HUES64 (cell line): Measurements from ENCODE around the gene CRISP3.
"Not testable (repeated sequence)": the region's sequence is repeated elsewhere in the genome, so short reads cannot be mapped to it uniquely, and the experiment has no call there.

Source experiments
- H3K27ac ChIP-seq: 2 replicates; pipeline ENCODE4 v1.7.0; 2013; ENCODE audit warnings: low read depth, low read length, inconsistent platforms
- H3K27me3 ChIP-seq: 2 replicates; pipeline ENCODE4 v1.6.1; 2013; ENCODE audit warnings: mild to moderate bottlenecking, low read length; ENCODE audit not compliant: insufficient read depth
- H3K36me3 ChIP-seq: 2 replicates; pipeline ENCODE4 v1.6.1; 2013; ENCODE audit warnings: mild to moderate bottlenecking, low read length; ENCODE audit not compliant: insufficient read depth
- H3K4me1 ChIP-seq: 2 replicates; pipeline ENCODE4 v1.6.1; 2013; ENCODE audit warnings: mild to moderate bottlenecking, low read length, moderate library complexity; ENCODE audit not compliant: insufficient read depth
- H3K4me3 ChIP-seq: 2 replicates; pipeline ENCODE4 v1.5.1; 2013; ENCODE audit warnings: mild to moderate bottlenecking, low read length, moderate library complexity
- H3K9ac ChIP-seq: 2 replicates; pipeline ENCODE4 v1.6.1; 2013; ENCODE audit warnings: mild to moderate bottlenecking, low read depth, low read length
- H3K9me3 ChIP-seq: 2 replicates; pipeline ENCODE4 v1.6.1; 2013; ENCODE audit warnings: low read depth, low read length; ENCODE audit not compliant: insufficient read depth
- WGBS: fragments of 150-250, 120-280 bp; methylation state at CpG from one replicate; pipeline ENCODE4 v1.1.7; 2013; ENCODE audit warnings: missing lambda C conversion rate; 5-methylcytosine and 5-hydroxymethylcytosine counted together

The CRISP3 gene

GRCh38 chr6:49739423-49739822 lies 4.8 kb downstream of the CRISP3 start:
- no peak overlapping the region for H3K4me3 ChIP-seq
- no peaks in the 10 kb centered on the region for H3K27me3 ChIP-seq
- H3K27ac ChIP-seq, result no peak overlapping the region
- WGBS, result no CpG with 5 or more reads among the region's 2 CpGs
- no peak overlapping the region for H3K9ac ChIP-seq
- H3K9me3 ChIP-seq, result no peaks in the 10 kb centered on the region
- no peaks in the 10 kb centered on the region for H3K36me3 ChIP-seq
- H3K4me1 ChIP-seq, result no peaks in the 10 kb centered on the region

GRCh38 chr6:49736017-49736508 lies 8.1 kb downstream of the CRISP3 start:
- Histone ChIP-seq H3K27ac (no peak overlapping the region), H3K9ac (no peak overlapping the region), H3K4me3 (no peak overlapping the region), H3K27me3 (no peaks in the 10 kb centered on the region), H3K4me1 (no peaks in the 10 kb centered on the region), H3K36me3 (no peaks in the 10 kb centered on the region), H3K9me3 (no peaks in the 10 kb centered on the region)
- 100% methylated on average over 3 of the region's 4 CpGs for WGBS

GRCh38 chr6:49733680-49734079 lies 10.5 kb downstream of the CRISP3 start:
- Histone ChIP-seq H3K4me3 (no peak overlapping the region), H3K9ac (no peak overlapping the region), H3K27me3 (no peaks in the 10 kb centered on the region), H3K4me1 (no peaks in the 10 kb centered on the region), H3K9me3 (no peaks in the 10 kb centered on the region), H3K27ac (no peak overlapping the region), H3K36me3 (no peaks in the 10 kb centered on the region)
- WGBS, result 82% methylated on average over 2 of the region's 2 CpGs

- WGBS, result 100% methylated on average over 1 of the region's 3 CpGs
Observed at GRCh38 chr6:49732781-49733180, 11.4 kb downstream of the CRISP3 start.

GRCh38 chr6:49730251-49730650 lies 13.9 kb downstream of the CRISP3 start:
- no peak overlapping the region for H3K9ac ChIP-seq
- no peak overlapping the region for H3K4me3 ChIP-seq
- H3K27me3 ChIP-seq, result no peaks in the 10 kb centered on the region
- H3K27ac ChIP-seq, result no peak overlapping the region
- H3K36me3 ChIP-seq, result no peaks in the 10 kb centered on the region
- H3K4me1 ChIP-seq, result no peaks in the 10 kb centered on the region
- H3K9me3 ChIP-seq, result no peaks in the 10 kb centered on the region

More at GRCh38 chr6:49732781-49733180, 11.4 kb downstream of the CRISP3 start:
- Histone ChIP-seq H3K4me1 (no peaks in the 10 kb centered on the region), H3K36me3 (no peaks in the 10 kb centered on the region), H3K4me3 (no peak overlapping the region), H3K9me3 (no peaks in the 10 kb centered on the region), H3K27ac (no peak overlapping the region), H3K9ac (no peak overlapping the region), H3K27me3 (no peaks in the 10 kb centered on the region)

GRCh38 chr6:49723917-49724316 lies 20.3 kb downstream of the CRISP3 start:
- not testable (repeated sequence) for H3K36me3 ChIP-seq, H3K27ac ChIP-seq
- WGBS, result 78% methylated on average over 4 of the region's 4 CpGs

GRCh38 chr6:49721297-49721696 lies 22.9 kb downstream of the CRISP3 start:
- H3K4me1 ChIP-seq, result no peaks in the 10 kb centered on the region
- peaks cover 39% of the 10 kb centered on the region for H3K9me3 ChIP-seq
- no peak overlapping the region for H3K9ac ChIP-seq
- H3K4me3 ChIP-seq, result no peak overlapping the region
- 95% methylated on average over 2 of the region's 2 CpGs for WGBS
- no peaks in the 10 kb centered on the region for H3K36me3 ChIP-seq
- no peak overlapping the region for H3K27ac ChIP-seq
- H3K27me3 ChIP-seq, result no peaks in the 10 kb centered on the region

More at GRCh38 chr6:49723917-49724316, 20.3 kb downstream of the CRISP3 start:
- H3K4me1 ChIP-seq, H3K9ac ChIP-seq, H3K4me3 ChIP-seq, H3K27me3 ChIP-seq: not testable (repeated sequence)
- peaks cover 30% of the 10 kb centered on the region for H3K9me3 ChIP-seq

- Histone ChIP-seq H3K36me3 (no peaks in the 10 kb centered on the region), H3K27ac (no peak overlapping the region), H3K27me3 (no peaks in the 10 kb centered on the region), H3K4me3 (no peak overlapping the region), H3K9me3 (peaks cover 39% of the 10 kb centered on the region), H3K9ac (no peak overlapping the region), H3K4me1 (no peaks in the 10 kb centered on the region)
- 91% methylated on average over 7 of the region's 7 CpGs for WGBS
Observed at GRCh38 chr6:49720372-49720771, 23.8 kb downstream of the CRISP3 start.

GRCh38 chr6:49713346-49713745 lies 30.8 kb downstream of the CRISP3 start, which contains the start of gene CRISP2:
Gene CRISP2 (minus strand): TSS chr6:49713543. CDS start chr6:49709196, 4,347 bp downstream.
- Histone ChIP-seq H3K9me3 (0 out of 2 replicates have a peak, but pooled peaks cover 6% of the 10 kb centered on the region), H3K27me3 (no peaks in the 10 kb centered on the region), H3K4me3 (no peak within 1 kb of the TSS), H3K9ac (no peak within 1 kb of the TSS), H3K36me3 (no peaks in the 10 kb centered on the region), H3K27ac (no peak within 1 kb of the TSS), H3K4me1 (no peaks in the 10 kb centered on the region)
- WGBS, result 94% methylated on average over 26 of the region's 26 CpGs

- H3K36me3 ChIP-seq, result no peaks in the 10 kb centered on the region
- H3K9ac ChIP-seq, result no peak overlapping the region
- no peak overlapping the region for H3K27ac ChIP-seq
- H3K4me1 ChIP-seq, result no peaks in the 10 kb centered on the region
- H3K9me3 ChIP-seq, result no peaks in the 10 kb centered on the region
- H3K27me3 ChIP-seq, result no peaks in the 10 kb centered on the region
- H3K4me3 ChIP-seq, result no peak overlapping the region
Observed at GRCh38 chr6:49698478-49698877, 45.7 kb downstream of the CRISP3 start.

- H3K4me3 ChIP-seq, result no peak overlapping the region
- H3K9ac ChIP-seq, result no peak overlapping the region
- no peaks in the 10 kb centered on the region for H3K4me1 ChIP-seq
- H3K9me3 ChIP-seq, result 0 out of 2 replicates have a peak, but pooled peaks cover 2% of the 10 kb centered on the region
- H3K27ac ChIP-seq, result no peak overlapping the region
- WGBS, result 100% methylated on average over 1 of the region's 1 CpG
- H3K27me3 ChIP-seq, result no peaks in the 10 kb centered on the region
- H3K36me3 ChIP-seq, result no peaks in the 10 kb centered on the region
Observed at GRCh38 chr6:49693512-49693911, 50.7 kb downstream of the CRISP3 start.

- no peak overlapping the region for H3K27ac ChIP-seq
- H3K4me3 ChIP-seq, result no peak overlapping the region
- no peaks in the 10 kb centered on the region for H3K4me1 ChIP-seq
- H3K9me3 ChIP-seq, result 0 out of 2 replicates have a peak, but pooled peaks cover 2% of the 10 kb centered on the region
- 94% methylated on average over 2 of the region's 2 CpGs for WGBS
- H3K27me3 ChIP-seq, result no peaks in the 10 kb centered on the region
- H3K36me3 ChIP-seq, result no peaks in the 10 kb centered on the region
- H3K9ac ChIP-seq, result no peak overlapping the region
Observed at GRCh38 chr6:49692534-49692933, 51.7 kb downstream of the CRISP3 start.
